K562 (cell line): ENCODE results near the gene NPAS1.

Experiments used
- CBX3 ChIP-seq, 2 experiments: IDR thresholded peaks; 1 replicate in 1 of 2; 2 replicates in 1 of 2; pipeline ENCODE4 v1.6.1; 2012; ENCODE audit warnings: inconsistent platforms in 2 of 2, low read length in 2 of 2, borderline replicate concordance in 1 of 2, control low read depth in 1 of 2
- CTCF ChIP-seq, 3 experiments: IDR thresholded peaks in 2 of 3; conservative IDR thresholded peaks in 1 of 3; 2 replicates each; pipeline ENCODE4 v1.5.1; 2011 to 2012; ENCODE audit warnings: low read length in 3 of 3, mild to moderate bottlenecking in 3 of 3, control low read depth in 2 of 3, improper control_type of control experiment in 1 of 3, inconsistent platforms in 1 of 3, low read depth in 1 of 3, mixed read lengths in 1 of 3, moderate library complexity in 1 of 3; ENCODE audit not compliant: insufficient read depth in 2 of 3
- E2F3 ChIP-seq: fragments of 250-450 bp; sonication (Bioruptor Pico); IDR thresholded peaks from 2 replicates; pipeline ENCODE4 v1.4.0; 2020; ENCODE audit warnings: mild to moderate bottlenecking
- RB1 ChIP-seq: fragments of 450-650 bp; IDR thresholded peaks from 2 replicates; pipeline ENCODE4 v1.6.1; 2017; ENCODE audit warnings: low read depth, mild to moderate bottlenecking
- TEAD4 ChIP-seq, 2 experiments: sonication (generic) in 1 of 2; formaldehyde crosslinking in 1 of 2; IDR thresholded peaks; 2 replicates each; pipeline versions ENCODE4 v1.6.1 to v1.8.0; 2012 to 2022; ENCODE audit warnings: borderline replicate concordance in 1 of 2, inconsistent platforms in 1 of 2, low read length in 1 of 2, mild to moderate bottlenecking in 1 of 2, missing genetic modification reagents in 1 of 2
- ZC3H11A ChIP-seq: IDR thresholded peaks from 2 replicates; pipeline ENCODE4 v1.6.1; 2012; ENCODE audit warnings: low read depth, low read length, improper control_type of control experiment
- TF ChIP-seq, protein P1 (sequence below): fragments of 150-350 bp; IDR thresholded peaks from 2 replicates; pipeline ENCODE4 v1.6.1; 2014; ENCODE audit warnings: low read depth, mild to moderate bottlenecking, low read length, borderline replicate concordance

DNA sequence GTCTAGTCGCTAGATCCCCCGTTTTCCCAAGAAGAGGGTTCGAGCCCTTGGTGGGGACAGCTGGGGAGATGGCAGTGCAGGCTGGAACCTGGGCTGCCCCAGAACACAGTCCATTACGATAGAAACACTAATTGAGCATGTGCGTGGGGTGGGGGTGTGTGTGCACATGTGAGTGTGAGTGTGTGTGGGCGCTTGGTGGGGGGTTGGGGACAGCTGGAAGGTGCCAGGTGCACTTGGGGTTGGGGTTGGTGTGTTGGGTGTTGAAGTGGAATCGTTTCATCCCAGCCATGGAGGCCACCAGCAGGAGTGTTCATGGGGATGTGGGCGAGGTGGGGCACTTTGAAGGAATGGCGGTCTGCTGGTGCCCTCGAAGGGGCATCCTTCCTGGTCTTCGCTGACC, 18.1 kb upstream of the NPAS1 start:
- no peak for TF ChIP-seq E2F3 (CRISPR knock-in tag)
- no peak for TF ChIP-seq CBX3 (IDR thresholded peaks at IDR 0.05; ENCODE audit: borderline replicate concordance in 1 of 2, low read length in 2 of 2)
- no peak for TF ChIP-seq CTCF (IDR thresholded peaks at IDR 0.05 in 2 of 3, conservative IDR thresholded peaks at IDR 0.05 in 1 of 3; ENCODE audit: insufficient read depth in 2 of 3, low read depth in 1 of 3, low read length in 3 of 3)
- no peak for TF ChIP-seq TEAD4 (IDR thresholded peaks at IDR 0.05; ENCODE audit: low read length)
- no peak for TF ChIP-seq TEAD4 (CRISPR knock-in tag; IDR thresholded peaks at IDR 0.05; ENCODE audit: borderline replicate concordance)
- TF ChIP-seq, protein P1, sequence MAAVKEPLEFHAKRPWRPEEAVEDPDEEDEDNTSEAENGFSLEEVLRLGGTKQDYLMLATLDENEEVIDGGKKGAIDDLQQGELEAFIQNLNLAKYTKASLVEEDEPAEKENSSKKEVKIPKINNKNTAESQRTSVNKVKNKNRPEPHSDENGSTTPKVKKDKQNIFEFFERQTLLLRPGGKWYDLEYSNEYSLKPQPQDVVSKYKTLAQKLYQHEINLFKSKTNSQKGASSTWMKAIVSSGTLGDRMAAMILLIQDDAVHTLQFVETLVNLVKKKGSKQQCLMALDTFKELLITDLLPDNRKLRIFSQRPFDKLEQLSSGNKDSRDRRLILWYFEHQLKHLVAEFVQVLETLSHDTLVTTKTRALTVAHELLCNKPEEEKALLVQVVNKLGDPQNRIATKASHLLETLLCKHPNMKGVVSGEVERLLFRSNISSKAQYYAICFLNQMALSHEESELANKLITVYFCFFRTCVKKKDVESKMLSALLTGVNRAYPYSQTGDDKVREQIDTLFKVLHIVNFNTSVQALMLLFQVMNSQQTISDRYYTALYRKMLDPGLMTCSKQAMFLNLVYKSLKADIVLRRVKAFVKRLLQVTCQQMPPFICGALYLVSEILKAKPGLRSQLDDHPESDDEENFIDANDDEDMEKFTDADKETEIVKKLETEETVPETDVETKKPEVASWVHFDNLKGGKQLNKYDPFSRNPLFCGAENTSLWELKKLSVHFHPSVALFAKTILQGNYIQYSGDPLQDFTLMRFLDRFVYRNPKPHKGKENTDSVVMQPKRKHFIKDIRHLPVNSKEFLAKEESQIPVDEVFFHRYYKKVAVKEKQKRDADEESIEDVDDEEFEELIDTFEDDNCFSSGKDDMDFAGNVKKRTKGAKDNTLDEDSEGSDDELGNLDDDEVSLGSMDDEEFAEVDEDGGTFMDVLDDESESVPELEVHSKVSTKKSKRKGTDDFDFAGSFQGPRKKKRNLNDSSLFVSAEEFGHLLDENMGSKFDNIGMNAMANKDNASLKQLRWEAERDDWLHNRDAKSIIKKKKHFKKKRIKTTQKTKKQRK, result no peak
- TF ChIP-seq RB1, result no peak
- no peak for TF ChIP-seq ZC3H11A
